Measurements from ENCODE around the gene UNK. TPM values are rescaled to one million over a fixed set of nuclear protein-coding genes. Genes with fewer than 3 reads are reported as not detected.
A peak's percentile ranks its signal among the peaks of the same experiment; 100 is the strongest.

The UNK gene
- total and polyA plus RNA-seq, 9 of the 15 experiments (the other 6 are each of a cell fraction or from before 2014, with no cell fraction given): 12.8 to 38.6 (median 24.8) TPM

- H3K36me3 ChIP-seq (ENCODE audit: control insufficient read depth, insufficient read depth, low read length): peaks cover 29% of the 10 kb centered on the region
- ChIA-PET POLR2A (interaction anchor here (0.6 to 11.1 kb wide), 40 partner anchors 12 to 1029 kb away, joined by 3 to 464 read pairs (median 4); partner anchors contain the start of genes FBF1, GALK1, LLGL2 and RECQL5), CTCF (ENCODE audit: low intra/inter-chr PET ratio) (no interaction called here)
- WGBS (ENCODE audit: insufficient coverage, low coverage, missing lambda C conversion rate): 63% methylated on average over 14 of the region's 15 CpGs
- peaks cover 36% of the 10 kb centered on the region for H4K20me1 ChIP-seq (replicated peaks; ENCODE audit: control insufficient read depth, insufficient read depth, low read length)
- no peak overlapping the region for H3K9ac ChIP-seq (ENCODE audit: insufficient read depth in 1 of 2, low read depth in 2 of 2, low read length in 2 of 2)
- H3K79me2 ChIP-seq (ENCODE audit: control insufficient read depth, insufficient read depth, low read length): peaks cover 28% of the 10 kb centered on the region
- no TSS peak for BruUV-seq (replicated peaks)
- H2AFZ ChIP-seq (ENCODE audit: low read depth, low read length): no peak overlapping the region
- in situ Hi-C loops (cut with MboI) (loop anchor here (10.0 kb wide), 1 partner anchor 231 kb away; the partner anchor contains the start of gene CDK3), intact Hi-C loops (cut with micrococcal nuclease) (no loop called here)
- H3K27ac ChIP-seq (ENCODE audit: extremely low read depth, low read depth, low read length): no peak overlapping the region
- no peaks in the 10 kb centered on the region for H3K27me3 ChIP-seq (ENCODE audit: control insufficient read depth in 2 of 2, insufficient read depth in 2 of 2, low read length in 2 of 2)
- no peak overlapping the region for H3K4me3 ChIP-seq
- H3K4me1 ChIP-seq (replicated peaks in 1 of 2; ENCODE audit: control insufficient read depth in 2 of 2, insufficient read depth in 2 of 2, low read length in 2 of 2): peaks cover 3 to 7% of the 10 kb centered on the region in 2 experiments; a peak in 4 of 5 replicates
- FAIRE-seq (no peak), ATAC-seq (no peak), DNase-seq (ENCODE audit: extremely low read depth in 1 of 4, low spot score in 3 of 4) (no peak)
- H3K9me3 ChIP-seq (replicated peaks; ENCODE audit: control insufficient read depth, insufficient read depth, low read depth, low read length): no peaks in the 10 kb centered on the region
- H3K4me2 ChIP-seq (ENCODE audit: insufficient read depth, low read length): no peak overlapping the region
- no peaks in the 10 kb centered on the region for H3K9me1 ChIP-seq (ENCODE audit: control insufficient read depth, insufficient read depth, low read length)
- TF ChIP-seq LCOR (CRISPR knock-in tag; IDR thresholded peaks at IDR 0.05) (peak; percentile 79), RBM22 (IDR thresholded peaks at IDR 0.05; ENCODE audit: low read depth, low read length, poor library complexity, severe bottlenecking) (peak; percentile 77), ZBTB7A (IDR thresholded peaks at IDR 0.05; ENCODE audit: borderline replicate concordance, control insufficient read depth, low read depth, low read length) (no peak), ZNF318 (IDR thresholded peaks at IDR 0.05; ENCODE audit: borderline replicate concordance in 1 of 2, low read depth in 1 of 2) (no peak), ZNF354B (CRISPR knock-in tag; IDR thresholded peaks at IDR 0.05) (no peak), FOXK2 (conservative IDR thresholded peaks at IDR 0.05 in 1 of 2, IDR thresholded peaks at IDR 0.05 in 1 of 2; ENCODE audit: low read depth in 2 of 2) (no peak), SMARCA5 (IDR thresholded peaks at IDR 0.05) (no peak), ZNF512 (tag; IDR thresholded peaks at IDR 0.05) (no peak), TBP (optimal IDR thresholded peaks at IDR 0.05; ENCODE audit: low read depth, low read length) (no peak), PHF20 (IDR thresholded peaks at IDR 0.05; ENCODE audit: partially characterized antibody) (no peak), RBFOX2 (IDR thresholded peaks at IDR 0.05; ENCODE audit: low read depth, low read length) (peak; percentile 48)
Measured at GRCh38 chr17:75773808-75774470, 10.7 kb upstream of the UNK start.
